ENCODE measurements around the gene CD38.

CD38 gene

DNA sequence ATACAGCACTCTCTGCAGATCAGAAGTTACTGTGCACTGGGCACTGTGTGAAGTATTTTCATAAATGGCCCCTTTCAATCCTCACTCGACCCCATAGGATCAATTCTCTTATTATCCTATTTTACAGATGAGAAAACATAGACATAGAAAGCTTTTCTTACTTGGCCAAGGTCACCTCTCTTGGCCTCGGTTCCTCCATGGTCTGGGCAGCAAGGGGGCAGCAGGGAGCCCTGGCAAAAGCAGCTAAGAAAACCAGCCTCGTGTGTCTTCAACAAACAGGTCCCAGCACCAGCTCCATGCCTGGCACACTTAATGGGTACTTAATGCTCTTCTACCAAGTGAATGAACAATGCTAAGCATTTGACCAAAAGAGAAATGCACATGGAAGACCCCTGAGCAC lies 40.9 kb upstream of the CD38 start:
- TF ChIP-seq, protein P1, sequence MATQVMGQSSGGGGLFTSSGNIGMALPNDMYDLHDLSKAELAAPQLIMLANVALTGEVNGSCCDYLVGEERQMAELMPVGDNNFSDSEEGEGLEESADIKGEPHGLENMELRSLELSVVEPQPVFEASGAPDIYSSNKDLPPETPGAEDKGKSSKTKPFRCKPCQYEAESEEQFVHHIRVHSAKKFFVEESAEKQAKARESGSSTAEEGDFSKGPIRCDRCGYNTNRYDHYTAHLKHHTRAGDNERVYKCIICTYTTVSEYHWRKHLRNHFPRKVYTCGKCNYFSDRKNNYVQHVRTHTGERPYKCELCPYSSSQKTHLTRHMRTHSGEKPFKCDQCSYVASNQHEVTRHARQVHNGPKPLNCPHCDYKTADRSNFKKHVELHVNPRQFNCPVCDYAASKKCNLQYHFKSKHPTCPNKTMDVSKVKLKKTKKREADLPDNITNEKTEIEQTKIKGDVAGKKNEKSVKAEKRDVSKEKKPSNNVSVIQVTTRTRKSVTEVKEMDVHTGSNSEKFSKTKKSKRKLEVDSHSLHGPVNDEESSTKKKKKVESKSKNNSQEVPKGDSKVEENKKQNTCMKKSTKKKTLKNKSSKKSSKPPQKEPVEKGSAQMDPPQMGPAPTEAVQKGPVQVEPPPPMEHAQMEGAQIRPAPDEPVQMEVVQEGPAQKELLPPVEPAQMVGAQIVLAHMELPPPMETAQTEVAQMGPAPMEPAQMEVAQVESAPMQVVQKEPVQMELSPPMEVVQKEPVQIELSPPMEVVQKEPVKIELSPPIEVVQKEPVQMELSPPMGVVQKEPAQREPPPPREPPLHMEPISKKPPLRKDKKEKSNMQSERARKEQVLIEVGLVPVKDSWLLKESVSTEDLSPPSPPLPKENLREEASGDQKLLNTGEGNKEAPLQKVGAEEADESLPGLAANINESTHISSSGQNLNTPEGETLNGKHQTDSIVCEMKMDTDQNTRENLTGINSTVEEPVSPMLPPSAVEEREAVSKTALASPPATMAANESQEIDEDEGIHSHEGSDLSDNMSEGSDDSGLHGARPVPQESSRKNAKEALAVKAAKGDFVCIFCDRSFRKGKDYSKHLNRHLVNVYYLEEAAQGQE (IDR thresholded peaks at IDR 0.05; ENCODE audit: insufficient read depth in 1 of 2, low read depth in 2 of 2, low read length in 2 of 2) = no peak
- no peak for TF ChIP-seq POLR2AphosphoS5 (IDR thresholded peaks at IDR 0.05; ENCODE audit: low read depth, low read length)
- TF ChIP-seq TAF1 (IDR thresholded peaks at IDR 0.05; ENCODE audit: borderline replicate concordance, insufficient read depth, low read length) = no peak
- TF ChIP-seq SIN3A (IDR thresholded peaks at IDR 0.05; ENCODE audit: borderline replicate concordance, insufficient read depth, low read length) = no peak
- TF ChIP-seq FOXP2 (optimal IDR thresholded peaks at IDR 0.05; ENCODE audit: borderline replicate concordance, extremely low read depth, extremely low read length, insufficient read depth) = no peak

DNA sequence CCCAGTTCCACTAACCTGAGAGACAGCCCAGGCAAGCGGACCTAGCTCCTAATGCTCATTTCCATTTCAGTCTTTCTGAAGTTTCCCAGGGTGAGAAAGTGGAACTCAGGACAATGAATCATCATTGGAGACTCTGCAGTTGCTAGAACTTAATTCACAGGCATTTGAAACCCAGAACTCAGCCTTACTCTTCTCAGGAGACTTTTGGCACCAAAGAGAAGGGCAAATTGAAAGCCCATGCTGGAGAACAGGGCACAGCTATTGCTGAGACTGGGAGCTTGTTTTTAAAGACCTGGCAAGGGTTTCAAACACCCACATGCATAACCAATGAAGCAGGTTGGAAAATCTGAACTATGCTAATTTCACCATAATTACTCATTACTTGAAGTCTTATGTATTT lies 39.3 kb upstream of the CD38 start:
- TF ChIP-seq, protein P1 (IDR thresholded peaks at IDR 0.05; ENCODE audit: insufficient read depth in 1 of 2, low read depth in 2 of 2, low read length in 2 of 2) = no peak
- TF ChIP-seq TAF1 (IDR thresholded peaks at IDR 0.05; ENCODE audit: borderline replicate concordance, insufficient read depth, low read length) = no peak
- TF ChIP-seq POLR2AphosphoS5 (IDR thresholded peaks at IDR 0.05; ENCODE audit: low read depth, low read length) = no peak
- no peak for TF ChIP-seq FOXP2 (optimal IDR thresholded peaks at IDR 0.05; ENCODE audit: borderline replicate concordance, extremely low read depth, extremely low read length, insufficient read depth)
- TF ChIP-seq SIN3A (IDR thresholded peaks at IDR 0.05; ENCODE audit: borderline replicate concordance, insufficient read depth, low read length) = no peak

DNA sequence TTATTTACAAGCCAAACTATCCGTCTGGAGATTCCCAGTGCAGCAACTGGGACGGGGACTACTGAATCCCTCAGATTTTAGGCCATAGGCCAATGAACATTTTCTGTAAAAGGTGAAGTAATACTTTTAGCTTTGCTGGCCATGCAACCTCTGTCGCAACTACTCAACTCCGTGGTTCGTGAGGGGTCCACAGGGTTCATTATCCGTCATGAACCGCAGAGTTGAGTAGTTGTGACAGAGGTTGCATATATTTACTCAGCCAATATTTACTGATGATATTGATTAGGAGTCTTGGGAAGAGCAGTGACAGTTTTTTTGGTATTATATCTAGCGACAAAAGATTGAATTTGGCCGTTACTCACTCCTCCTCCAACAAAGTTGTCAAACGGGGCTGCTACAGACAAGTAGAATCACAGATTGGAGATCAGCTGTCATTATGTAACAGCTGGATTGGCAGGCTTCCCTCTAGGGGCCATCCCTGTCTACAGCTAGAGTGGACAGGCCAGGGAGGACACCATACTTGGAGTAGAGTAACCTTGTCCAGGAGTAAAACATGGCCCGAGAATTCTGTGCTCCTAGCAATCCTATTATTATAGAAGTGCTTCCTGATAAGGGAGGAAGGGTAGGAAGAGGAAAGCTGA lies 37.2 kb upstream of the CD38 start:
- TF ChIP-seq FOXP2 (optimal IDR thresholded peaks at IDR 0.05; ENCODE audit: borderline replicate concordance, extremely low read depth, extremely low read length, insufficient read depth) (no peak), POLR2AphosphoS5 (IDR thresholded peaks at IDR 0.05; ENCODE audit: low read depth, low read length) (no peak), TAF1 (IDR thresholded peaks at IDR 0.05; ENCODE audit: borderline replicate concordance, insufficient read depth, low read length) (no peak), SIN3A (IDR thresholded peaks at IDR 0.05; ENCODE audit: borderline replicate concordance, insufficient read depth, low read length) (no peak)
- TF ChIP-seq, protein P1 (IDR thresholded peaks at IDR 0.05; ENCODE audit: insufficient read depth in 1 of 2, low read depth in 2 of 2, low read length in 2 of 2) = no peak

DNA sequence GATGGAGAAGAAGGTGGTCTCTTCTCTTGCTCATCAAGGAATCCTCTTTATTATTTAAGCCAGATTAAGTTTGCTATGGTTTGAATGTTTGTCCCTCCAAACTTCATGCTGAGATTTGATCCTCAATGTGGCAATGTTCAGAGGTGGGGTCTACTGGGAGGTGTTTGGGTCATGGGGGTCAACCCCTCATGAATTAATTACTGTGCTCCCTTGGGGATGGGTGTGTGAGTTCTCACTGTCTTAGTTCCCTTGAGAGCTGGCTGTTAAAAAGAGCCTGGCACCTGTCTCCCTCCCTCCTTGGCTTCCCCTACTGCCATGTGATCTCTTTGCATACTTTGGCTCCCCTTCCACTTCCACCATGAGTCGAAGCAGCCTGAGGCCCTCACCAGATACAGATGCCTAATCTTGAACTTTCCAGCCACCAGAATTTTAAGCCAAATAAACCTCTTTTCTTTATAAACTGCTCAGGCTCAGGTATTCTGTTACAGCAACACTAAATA lies 36.0 kb upstream of the CD38 start:
- no peak for TF ChIP-seq FOXP2 (optimal IDR thresholded peaks at IDR 0.05; ENCODE audit: borderline replicate concordance, extremely low read depth, extremely low read length, insufficient read depth)
- TF ChIP-seq, protein P1 (IDR thresholded peaks at IDR 0.05; ENCODE audit: insufficient read depth in 1 of 2, low read depth in 2 of 2, low read length in 2 of 2) = no peak
- no peak for TF ChIP-seq POLR2AphosphoS5 (IDR thresholded peaks at IDR 0.05; ENCODE audit: low read depth, low read length)
- no peak for TF ChIP-seq SIN3A (IDR thresholded peaks at IDR 0.05; ENCODE audit: borderline replicate concordance, insufficient read depth, low read length)
- no peak for TF ChIP-seq TAF1 (IDR thresholded peaks at IDR 0.05; ENCODE audit: borderline replicate concordance, insufficient read depth, low read length)

All from PFSK-1 (cell line).